ENCODE data around the gene UBXN4.
A peak's percentile ranks its signal among the peaks of the same experiment; 100 is the strongest.

UBXN4 gene

DNA sequence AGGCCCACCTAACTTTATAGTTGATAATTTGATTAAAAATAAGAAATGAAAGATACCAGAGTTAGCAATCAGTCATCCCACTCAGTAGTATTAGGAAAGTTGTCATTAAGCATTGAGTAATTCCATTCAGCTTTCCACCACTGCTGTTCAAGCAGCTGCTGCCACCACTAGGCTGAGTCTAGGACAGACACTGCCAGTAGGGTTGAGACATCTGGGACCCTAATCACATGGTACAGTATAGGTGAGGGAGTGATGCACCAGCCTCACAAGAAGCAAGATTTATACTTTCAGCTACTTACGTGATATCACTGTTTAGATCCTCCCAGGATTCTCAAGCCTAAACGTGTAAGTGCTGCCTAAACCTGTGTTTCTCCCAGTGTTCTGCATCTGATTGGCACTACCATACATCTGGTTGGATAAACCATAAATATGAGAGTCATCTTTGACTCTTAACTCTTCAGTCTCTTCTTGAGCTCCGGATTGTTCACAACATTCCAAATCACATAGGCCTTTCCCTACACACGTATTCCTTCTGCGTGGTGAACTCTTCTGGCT, 3.2 kb downstream of the UBXN4 start:
- TF ChIP-seq, protein P1, sequence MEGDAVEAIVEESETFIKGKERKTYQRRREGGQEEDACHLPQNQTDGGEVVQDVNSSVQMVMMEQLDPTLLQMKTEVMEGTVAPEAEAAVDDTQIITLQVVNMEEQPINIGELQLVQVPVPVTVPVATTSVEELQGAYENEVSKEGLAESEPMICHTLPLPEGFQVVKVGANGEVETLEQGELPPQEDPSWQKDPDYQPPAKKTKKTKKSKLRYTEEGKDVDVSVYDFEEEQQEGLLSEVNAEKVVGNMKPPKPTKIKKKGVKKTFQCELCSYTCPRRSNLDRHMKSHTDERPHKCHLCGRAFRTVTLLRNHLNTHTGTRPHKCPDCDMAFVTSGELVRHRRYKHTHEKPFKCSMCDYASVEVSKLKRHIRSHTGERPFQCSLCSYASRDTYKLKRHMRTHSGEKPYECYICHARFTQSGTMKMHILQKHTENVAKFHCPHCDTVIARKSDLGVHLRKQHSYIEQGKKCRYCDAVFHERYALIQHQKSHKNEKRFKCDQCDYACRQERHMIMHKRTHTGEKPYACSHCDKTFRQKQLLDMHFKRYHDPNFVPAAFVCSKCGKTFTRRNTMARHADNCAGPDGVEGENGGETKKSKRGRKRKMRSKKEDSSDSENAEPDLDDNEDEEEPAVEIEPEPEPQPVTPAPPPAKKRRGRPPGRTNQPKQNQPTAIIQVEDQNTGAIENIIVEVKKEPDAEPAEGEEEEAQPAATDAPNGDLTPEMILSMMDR (conservative IDR thresholded peaks at IDR 0.05; ENCODE audit: low read length) = peak; percentile 73
- no peak for TF ChIP-seq EZH2phosphoT487 (IDR thresholded peaks at IDR 0.05; ENCODE audit: borderline replicate concordance)
- Histone ChIP-seq H3K4me3 (ENCODE audit: low read length, poor library complexity, severe bottlenecking) (peak overlapping the region; percentile 97), H3K27me3 (ENCODE audit: insufficient read depth, low read length, poor library complexity, severe bottlenecking) (peaks cover 5% of the 10 kb centered on the region), H3K4me1 (ENCODE audit: insufficient read depth, low read length, poor library complexity, severe bottlenecking) (peaks cover 40% of the 10 kb centered on the region), H3K9ac (ENCODE audit: low read depth, low read length, poor library complexity, severe bottlenecking) (peak overlapping the region; percentile 96), H4K20me1 (ENCODE audit: insufficient read depth, low read length, poor library complexity, severe bottlenecking) (peaks cover 65% of the 10 kb centered on the region), H3K9me2 (replicated peaks; ENCODE audit: low read depth, low read length) (no peaks in the 10 kb centered on the region; the same call in 1 of the 2 replicates), H2AFZ (ENCODE audit: low read length) (no peak overlapping the region), H3K9me3 (ENCODE audit: insufficient read depth, low read depth, low read length) (no peaks in the 10 kb centered on the region), H3K79me2 (ENCODE audit: insufficient read depth, low read length) (peaks cover 69% of the 10 kb centered on the region), H3F3A (ENCODE audit: low read depth) (no peaks in the 10 kb centered on the region), H3K4me2 (ENCODE audit: low read depth, low read length, poor library complexity, severe bottlenecking) (peak overlapping the region; percentile 96), H3K36me3 (ENCODE audit: insufficient read depth, low read length) (peaks cover 10% of the 10 kb centered on the region; the same call in 1 of the 2 replicates)

GRCh38 chr2:135745545-135745944, 3.9 kb downstream of the UBXN4 start:
- Histone ChIP-seq H3K4me3 (ENCODE audit: low read length, poor library complexity, severe bottlenecking) (peak overlapping the region; percentile 97), H3K9ac (ENCODE audit: low read depth, low read length, poor library complexity, severe bottlenecking) (peak overlapping the region; percentile 4), H3K9me3 (ENCODE audit: insufficient read depth, low read depth, low read length) (no peaks in the 10 kb centered on the region), H3F3A (ENCODE audit: low read depth) (no peaks in the 10 kb centered on the region), H3K4me2 (ENCODE audit: low read depth, low read length, poor library complexity, severe bottlenecking) (peak overlapping the region; percentile 96), H3K4me1 (ENCODE audit: insufficient read depth, low read length, poor library complexity, severe bottlenecking) (peaks cover 40% of the 10 kb centered on the region), H3K79me2 (ENCODE audit: insufficient read depth, low read length) (peaks cover 69% of the 10 kb centered on the region), H4K20me1 (ENCODE audit: insufficient read depth, low read length, poor library complexity, severe bottlenecking) (peaks cover 65% of the 10 kb centered on the region), H3K36me3 (ENCODE audit: insufficient read depth, low read length) (peaks cover 14% of the 10 kb centered on the region; the same call in 1 of the 2 replicates), H2AFZ (ENCODE audit: low read length) (no peak overlapping the region), H3K9me2 (replicated peaks; ENCODE audit: low read depth, low read length) (no peaks in the 10 kb centered on the region; the same call in 1 of the 2 replicates), H3K27me3 (ENCODE audit: insufficient read depth, low read length, poor library complexity, severe bottlenecking) (peaks cover 5% of the 10 kb centered on the region)
- TF ChIP-seq EZH2phosphoT487 (IDR thresholded peaks at IDR 0.05; ENCODE audit: borderline replicate concordance) = no peak
- TF ChIP-seq, protein P1 (conservative IDR thresholded peaks at IDR 0.05; ENCODE audit: low read length) = no peak

DNA sequence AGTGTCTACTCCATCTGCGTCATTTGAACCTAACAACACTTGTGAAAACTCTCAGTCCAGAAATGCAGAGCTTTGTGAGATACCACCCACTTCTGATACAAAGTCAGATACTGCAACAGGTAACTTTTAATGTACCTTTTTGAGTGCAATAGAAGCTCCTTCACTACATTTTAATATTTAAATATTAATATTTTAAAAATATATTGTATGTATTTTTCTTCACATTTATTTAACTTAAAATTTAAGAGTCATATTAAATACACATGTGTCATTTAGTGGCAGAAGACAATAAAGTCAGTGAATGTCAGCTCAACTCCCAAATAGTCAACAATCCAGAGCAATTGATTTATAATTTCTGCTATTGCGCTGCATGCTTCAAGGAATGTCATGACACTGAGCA, 13.9 kb downstream of the UBXN4 start:
- no peaks in the 10 kb centered on the region for H3K4me1 ChIP-seq (ENCODE audit: insufficient read depth, low read length, poor library complexity, severe bottlenecking)
- peaks cover 18% of the 10 kb centered on the region; the same call in 1 of the 2 replicates for H3K9me3 ChIP-seq (ENCODE audit: insufficient read depth, low read depth, low read length)
- no peak overlapping the region for H3K4me3 ChIP-seq (ENCODE audit: low read length, poor library complexity, severe bottlenecking)
- no peak overlapping the region for H3K4me2 ChIP-seq (ENCODE audit: low read depth, low read length, poor library complexity, severe bottlenecking)
- H4K20me1 ChIP-seq (ENCODE audit: insufficient read depth, low read length, poor library complexity, severe bottlenecking) = no peaks in the 10 kb centered on the region
- no peak for TF ChIP-seq EZH2phosphoT487 (IDR thresholded peaks at IDR 0.05; ENCODE audit: borderline replicate concordance)
- TF ChIP-seq, protein P1 (conservative IDR thresholded peaks at IDR 0.05; ENCODE audit: low read length) = no peak
- H3K79me2 ChIP-seq (ENCODE audit: insufficient read depth, low read length) = 0 out of 2 replicates have a peak, but pooled peaks cover 4% of the 10 kb centered on the region
- H3K9ac ChIP-seq (ENCODE audit: low read depth, low read length, poor library complexity, severe bottlenecking) = no peak overlapping the region
- H2AFZ ChIP-seq (ENCODE audit: low read length) = no peak overlapping the region
- H3F3A ChIP-seq (ENCODE audit: low read depth) = no peaks in the 10 kb centered on the region
- H3K36me3 ChIP-seq (ENCODE audit: insufficient read depth, low read length) = peaks cover 64% of the 10 kb centered on the region
- H3K27me3 ChIP-seq (ENCODE audit: insufficient read depth, low read length, poor library complexity, severe bottlenecking) = peaks cover 5% of the 10 kb centered on the region
- no peaks in the 10 kb centered on the region for H3K9me2 ChIP-seq (replicated peaks; ENCODE audit: low read depth, low read length)

All from Loucy (cell line).